ENCODE results near the gene MSH2. TPM values are rescaled to one million over a fixed set of nuclear protein-coding genes. Genes with fewer than 3 reads are reported as not detected.
A peak's percentile ranks its signal among the peaks of the same experiment; 100 is the strongest.

The MSH2 gene
- total RNA-seq, 3 donors from 2014 or later (not counting 1 experiment from before 2014, with no cell fraction given), result 11.9 to 18.8 (median 15.0) TPM

DNA sequence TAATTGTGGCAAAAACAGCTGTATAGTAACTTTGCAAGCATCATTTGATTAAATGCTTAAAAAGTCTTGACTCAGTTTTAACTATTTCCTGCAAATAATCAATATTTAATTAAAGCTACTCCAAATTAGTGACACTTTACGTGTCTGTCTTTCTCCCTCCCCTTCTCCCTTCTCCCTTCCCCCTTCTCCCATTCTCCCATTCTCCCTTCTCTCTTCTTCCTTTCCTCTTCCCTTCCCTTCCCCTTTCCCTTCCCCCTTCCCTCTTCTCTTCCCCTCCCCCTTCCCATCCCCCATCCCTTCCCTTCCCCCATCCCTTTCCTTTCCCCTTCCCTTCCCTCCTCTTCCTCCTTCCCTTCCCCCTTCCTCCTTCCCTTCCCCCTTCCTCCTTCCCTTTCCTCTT is 76.9 kb downstream of the MSH2 start:
- H3K36me3 Mint-ChIP-seq, result no peaks in the 10 kb centered on the region
- H3K4me1 Mint-ChIP-seq, result peaks cover 10 to 13% of the 10 kb centered on the region in 2 donors

DNA sequence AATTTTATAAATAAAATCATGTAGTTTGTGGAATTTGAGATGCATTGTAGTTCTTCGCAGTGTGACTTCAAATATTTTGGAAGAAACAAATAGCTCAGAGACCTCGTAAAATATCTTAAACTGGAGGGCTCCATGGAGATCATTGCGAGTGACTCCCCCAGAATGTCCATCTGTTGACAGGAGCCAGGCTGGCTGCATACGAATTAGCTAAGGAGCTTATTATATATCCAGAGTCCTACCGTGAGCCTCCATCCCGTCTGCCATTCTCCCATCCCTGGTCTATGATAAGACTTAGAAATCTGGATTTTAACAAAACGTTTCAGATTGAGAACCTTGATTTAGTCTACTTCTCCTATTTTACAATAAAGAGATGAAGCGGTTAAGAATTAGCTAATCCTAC is 80.2 kb downstream of the MSH2 start:
- H3K36me3 ChIP-seq (ENCODE audit: control insufficient read depth, insufficient read depth, low read length), result peaks cover 8% of the 10 kb centered on the region
- DNase-seq (no peak), ATAC-seq (no peak)
- no peak overlapping the region for H3K4me3 ChIP-seq (ENCODE audit: low read length)
- H3K27ac Mint-ChIP-seq, result peak overlapping the region in 1 of 2 donors; percentile 77
- no peaks in the 10 kb centered on the region for H3K36me3 Mint-ChIP-seq
- H3K27me3 ChIP-seq (ENCODE audit: control insufficient read depth, insufficient read depth, low read length), result no peaks in the 10 kb centered on the region
- no peak overlapping the region for H3K4me3 Mint-ChIP-seq
- peaks cover 37 to 40% of the 10 kb centered on the region in 2 donors for H3K4me1 Mint-ChIP-seq
- no peaks in the 10 kb centered on the region for H3K9me3 ChIP-seq (ENCODE audit: control insufficient read depth, insufficient read depth, low read length)
- H3K27ac ChIP-seq (ENCODE audit: low read length), result no peak overlapping the region
- intact Hi-C loops (cut with micrococcal nuclease), result no loop called here
- H3K9me3 Mint-ChIP-seq, result no peaks in the 10 kb centered on the region
- H3K4me1 ChIP-seq (ENCODE audit: control insufficient read depth, insufficient read depth, low read length), result peaks cover 12% of the 10 kb centered on the region
- 98% methylated on average over 8 of the region's 8 CpGs for WGBS (ENCODE audit: insufficient coverage)
- TF ChIP-seq, protein P1, sequence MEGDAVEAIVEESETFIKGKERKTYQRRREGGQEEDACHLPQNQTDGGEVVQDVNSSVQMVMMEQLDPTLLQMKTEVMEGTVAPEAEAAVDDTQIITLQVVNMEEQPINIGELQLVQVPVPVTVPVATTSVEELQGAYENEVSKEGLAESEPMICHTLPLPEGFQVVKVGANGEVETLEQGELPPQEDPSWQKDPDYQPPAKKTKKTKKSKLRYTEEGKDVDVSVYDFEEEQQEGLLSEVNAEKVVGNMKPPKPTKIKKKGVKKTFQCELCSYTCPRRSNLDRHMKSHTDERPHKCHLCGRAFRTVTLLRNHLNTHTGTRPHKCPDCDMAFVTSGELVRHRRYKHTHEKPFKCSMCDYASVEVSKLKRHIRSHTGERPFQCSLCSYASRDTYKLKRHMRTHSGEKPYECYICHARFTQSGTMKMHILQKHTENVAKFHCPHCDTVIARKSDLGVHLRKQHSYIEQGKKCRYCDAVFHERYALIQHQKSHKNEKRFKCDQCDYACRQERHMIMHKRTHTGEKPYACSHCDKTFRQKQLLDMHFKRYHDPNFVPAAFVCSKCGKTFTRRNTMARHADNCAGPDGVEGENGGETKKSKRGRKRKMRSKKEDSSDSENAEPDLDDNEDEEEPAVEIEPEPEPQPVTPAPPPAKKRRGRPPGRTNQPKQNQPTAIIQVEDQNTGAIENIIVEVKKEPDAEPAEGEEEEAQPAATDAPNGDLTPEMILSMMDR (IDR thresholded peaks at IDR 0.05), result no peak
- H3K27me3 Mint-ChIP-seq (ENCODE audit: low read depth in 2 of 2), result no peaks in the 10 kb centered on the region

More for the DNA sequence above, 76.9 kb downstream of the MSH2 start:
- H3K4me3 ChIP-seq (ENCODE audit: low read length), result no peak overlapping the region
- H3K9me3 ChIP-seq (ENCODE audit: control insufficient read depth, insufficient read depth, low read length), result no peaks in the 10 kb centered on the region
- H3K27ac ChIP-seq (ENCODE audit: low read length), result no peak overlapping the region
- no peaks in the 10 kb centered on the region for H3K9me3 Mint-ChIP-seq
- no peaks in the 10 kb centered on the region for H3K27me3 ChIP-seq (ENCODE audit: control insufficient read depth, insufficient read depth, low read length)
- H3K27me3 Mint-ChIP-seq (ENCODE audit: low read depth in 2 of 2), result no peaks in the 10 kb centered on the region
- DNase-seq (no peak), ATAC-seq (no peak)
- peaks cover 2% of the 10 kb centered on the region for H3K4me1 ChIP-seq (ENCODE audit: control insufficient read depth, insufficient read depth, low read length)
- TF ChIP-seq, protein P1 (IDR thresholded peaks at IDR 0.05), result no peak
- H3K27ac Mint-ChIP-seq, result no peak overlapping the region
- peaks cover 20% of the 10 kb centered on the region for H3K36me3 ChIP-seq (ENCODE audit: control insufficient read depth, insufficient read depth, low read length)
- intact Hi-C loops (cut with micrococcal nuclease), result no loop called here
- no peak overlapping the region for H3K4me3 Mint-ChIP-seq
- WGBS (ENCODE audit: insufficient coverage), result 100% methylated on average over 1 of the region's 1 CpG

DNA sequence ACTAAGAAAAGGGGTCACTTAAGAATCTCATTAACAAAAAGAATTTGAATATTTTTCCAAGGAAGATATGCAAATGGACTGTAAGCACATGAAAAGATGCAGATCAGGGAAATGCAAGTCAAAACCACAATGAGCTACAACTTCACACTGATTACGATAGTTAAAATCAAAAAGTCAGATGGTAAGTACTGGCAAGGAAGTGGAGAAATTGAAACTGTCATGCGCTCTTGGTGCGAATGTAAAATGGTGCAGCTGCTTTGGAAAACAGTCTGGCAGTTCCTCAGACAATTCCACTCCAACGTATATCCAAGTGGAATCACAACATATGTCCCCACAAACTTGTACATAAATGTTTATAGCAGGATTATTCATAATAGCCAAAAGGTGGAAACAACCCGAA is 81.4 kb downstream of the MSH2 start:
- peak in 2 of 3 donors; percentile 25 to 28 for ATAC-seq
- TF ChIP-seq, protein P1 (IDR thresholded peaks at IDR 0.05), result no peak
- Histone ChIP-seq H3K27me3 (ENCODE audit: control insufficient read depth, insufficient read depth, low read length) (no peaks in the 10 kb centered on the region), H3K36me3 (ENCODE audit: control insufficient read depth, insufficient read depth, low read length) (peaks cover 4% of the 10 kb centered on the region), H3K27ac (ENCODE audit: low read length) (no peak overlapping the region), H3K4me1 (ENCODE audit: control insufficient read depth, insufficient read depth, low read length) (peaks cover 12% of the 10 kb centered on the region), H3K9me3 (ENCODE audit: control insufficient read depth, insufficient read depth, low read length) (no peaks in the 10 kb centered on the region), H3K4me3 (ENCODE audit: low read length) (no peak overlapping the region)
- DNase-seq, result no peak
- 77% methylated on average over 4 of the region's 5 CpGs for WGBS (ENCODE audit: insufficient coverage)
- Mint-ChIP-seq H3K4me3 (peak overlapping the region; percentile 59), H3K36me3 (no peaks in the 10 kb centered on the region), H3K4me1 (peaks cover 45% of the 10 kb centered on the region in 2 donors), H3K27me3 (ENCODE audit: low read depth in 2 of 2) (no peaks in the 10 kb centered on the region), H3K9me3 (no peaks in the 10 kb centered on the region), H3K27ac (peak overlapping the region; percentile 77 to 85)
- intact Hi-C loops (cut with micrococcal nuclease), result no loop called here

DNA sequence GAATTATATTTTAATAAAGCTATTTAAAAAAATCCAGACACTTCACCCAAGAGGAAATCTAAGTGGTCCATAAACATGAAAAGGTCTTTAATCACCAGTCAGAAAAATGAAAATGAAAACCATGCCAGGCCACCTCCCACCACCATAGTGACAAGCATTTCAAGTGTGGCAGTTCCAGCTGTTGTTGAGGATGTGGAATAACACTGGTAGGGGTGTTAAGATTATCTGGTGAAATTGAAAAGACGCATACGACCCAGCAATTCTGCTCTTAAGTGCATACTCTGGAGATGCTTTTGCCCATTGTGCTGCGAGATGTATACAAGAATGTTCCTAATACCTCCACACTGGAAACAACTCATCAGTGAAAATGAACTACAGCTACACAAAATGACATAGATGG is 82.2 kb downstream of the MSH2 start:
- H3K4me1 Mint-ChIP-seq, result peaks cover 45 to 46% of the 10 kb centered on the region in 2 donors
- peak overlapping the region; percentile 76 for H3K4me3 Mint-ChIP-seq
- no peak for DNase-seq
- TF ChIP-seq, protein P1 (IDR thresholded peaks at IDR 0.05), result no peak
- H3K27ac Mint-ChIP-seq, result peak overlapping the region; percentile 77 to 85
- peak; percentile 60 to 66 (median 65) for ATAC-seq
- intact Hi-C loops (cut with micrococcal nuclease), result no loop called here
- H3K27me3 Mint-ChIP-seq (ENCODE audit: low read depth in 2 of 2), result no peaks in the 10 kb centered on the region
- no peaks in the 10 kb centered on the region for H3K9me3 ChIP-seq (ENCODE audit: control insufficient read depth, insufficient read depth, low read length)
- peaks cover 4% of the 10 kb centered on the region for H3K36me3 ChIP-seq (ENCODE audit: control insufficient read depth, insufficient read depth, low read length)
- no peak overlapping the region for H3K27ac ChIP-seq (ENCODE audit: low read length)
- H3K27me3 ChIP-seq (ENCODE audit: control insufficient read depth, insufficient read depth, low read length), result no peaks in the 10 kb centered on the region
- H3K4me3 ChIP-seq (ENCODE audit: low read length), result no peak overlapping the region
- H3K36me3 Mint-ChIP-seq, result no peaks in the 10 kb centered on the region
- no peaks in the 10 kb centered on the region for H3K9me3 Mint-ChIP-seq
- H3K4me1 ChIP-seq (ENCODE audit: control insufficient read depth, insufficient read depth, low read length), result peaks cover 12% of the 10 kb centered on the region
- 78% methylated on average over 3 of the region's 3 CpGs for WGBS (ENCODE audit: insufficient coverage)

Measured in natural killer cell (primary cell).